SU-DHL-6 (cell line): Measurements from ENCODE around the gene NEIL3.

ENCODE experiments used
- EZH2phosphoT487 ChIP-seq: fragments of 200-600 bp; sonication (generic), shearing (Covaris generic); conservative IDR thresholded peaks from 2 replicates; pipeline ENCODE4 v1.6.1; 2018; ENCODE audit warnings: mild to moderate bottlenecking, antibody characterized with exemption, low read length, moderate library complexity, mixed read lengths
- TF ChIP-seq, protein P1 (sequence below): fragments of 200-600 bp; sonication (generic); IDR thresholded peaks from one replicate; pipeline ENCODE4 v1.5.1; 2017; ENCODE audit warnings: antibody characterized with exemption, mild to moderate bottlenecking, low read length, moderate library complexity; ENCODE audit not compliant: insufficient read depth, poor library complexity, severe bottlenecking

DNA sequence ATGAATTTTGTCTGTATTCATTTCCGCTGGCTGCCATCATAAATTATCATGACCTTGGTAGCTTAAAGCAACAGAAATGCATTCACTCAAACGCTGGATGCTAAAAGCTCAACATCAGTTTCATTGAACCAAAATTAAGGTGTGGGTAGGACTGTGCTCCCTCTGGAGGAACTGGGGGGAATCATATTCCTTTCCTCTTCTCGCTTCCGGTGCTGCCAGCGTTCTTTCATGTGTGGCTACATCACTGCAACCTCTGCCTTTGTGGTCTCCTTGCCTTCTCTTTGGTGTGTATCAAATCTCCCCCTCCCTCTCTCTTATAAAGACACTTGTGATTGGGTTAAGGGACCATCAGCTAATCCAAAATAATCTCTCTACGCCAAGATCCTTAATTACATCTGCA is 39.5 kb downstream of the NEIL3 start:
- TF ChIP-seq, protein P1, sequence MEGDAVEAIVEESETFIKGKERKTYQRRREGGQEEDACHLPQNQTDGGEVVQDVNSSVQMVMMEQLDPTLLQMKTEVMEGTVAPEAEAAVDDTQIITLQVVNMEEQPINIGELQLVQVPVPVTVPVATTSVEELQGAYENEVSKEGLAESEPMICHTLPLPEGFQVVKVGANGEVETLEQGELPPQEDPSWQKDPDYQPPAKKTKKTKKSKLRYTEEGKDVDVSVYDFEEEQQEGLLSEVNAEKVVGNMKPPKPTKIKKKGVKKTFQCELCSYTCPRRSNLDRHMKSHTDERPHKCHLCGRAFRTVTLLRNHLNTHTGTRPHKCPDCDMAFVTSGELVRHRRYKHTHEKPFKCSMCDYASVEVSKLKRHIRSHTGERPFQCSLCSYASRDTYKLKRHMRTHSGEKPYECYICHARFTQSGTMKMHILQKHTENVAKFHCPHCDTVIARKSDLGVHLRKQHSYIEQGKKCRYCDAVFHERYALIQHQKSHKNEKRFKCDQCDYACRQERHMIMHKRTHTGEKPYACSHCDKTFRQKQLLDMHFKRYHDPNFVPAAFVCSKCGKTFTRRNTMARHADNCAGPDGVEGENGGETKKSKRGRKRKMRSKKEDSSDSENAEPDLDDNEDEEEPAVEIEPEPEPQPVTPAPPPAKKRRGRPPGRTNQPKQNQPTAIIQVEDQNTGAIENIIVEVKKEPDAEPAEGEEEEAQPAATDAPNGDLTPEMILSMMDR = no peak
- no peak for TF ChIP-seq EZH2phosphoT487
